Amniotic stem cell (primary cell): ENCODE data around the gene NUMA1.

Experiments used
- DNase-seq: peaks from one replicate; lab custom pipeline; 2025; lab: John Stamatoyannopoulos, UW

NUMA1 gene

DNA sequence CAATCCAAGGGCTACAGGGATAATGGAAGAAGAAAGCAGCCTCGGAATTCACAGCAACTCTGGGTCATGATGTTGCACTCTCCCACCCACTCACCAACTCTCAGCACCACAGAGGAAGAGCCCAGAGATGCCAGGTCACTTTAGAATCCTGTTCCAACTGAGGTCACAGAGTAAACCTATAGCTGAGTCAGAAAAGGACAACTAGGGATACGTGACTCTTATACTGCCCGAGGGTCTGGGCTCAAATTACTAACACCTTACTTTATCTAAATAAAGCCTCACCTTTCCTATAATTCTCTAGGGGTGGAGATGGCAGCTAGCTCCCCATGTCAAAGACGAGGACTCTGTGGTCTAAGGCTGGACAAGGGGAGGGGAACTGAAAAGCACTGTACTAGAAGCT is 57.0 kb downstream of the NUMA1 start:
- DNase-seq, result no peak

DNA sequence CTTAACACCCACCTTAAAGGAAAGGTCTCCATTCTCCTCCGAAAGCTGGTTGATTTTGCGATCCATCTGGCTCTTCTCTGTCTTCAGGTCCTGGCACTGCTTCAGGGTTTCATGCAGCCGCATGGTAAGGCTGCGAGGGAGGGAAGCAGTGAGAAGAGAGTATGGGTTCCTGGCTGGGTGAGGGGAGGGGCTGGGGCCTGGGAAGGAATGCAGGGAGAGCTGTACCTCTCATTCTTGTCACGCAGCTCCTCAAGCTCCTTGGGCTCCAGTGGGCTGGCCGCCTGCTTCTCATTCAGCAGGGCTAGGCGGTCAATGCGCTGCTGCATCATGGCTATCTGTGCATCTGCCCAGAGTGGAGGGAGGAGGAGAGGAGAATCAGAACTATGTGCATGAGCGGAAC is 62.2 kb downstream of the NUMA1 start:
- no peak for DNase-seq

DNA sequence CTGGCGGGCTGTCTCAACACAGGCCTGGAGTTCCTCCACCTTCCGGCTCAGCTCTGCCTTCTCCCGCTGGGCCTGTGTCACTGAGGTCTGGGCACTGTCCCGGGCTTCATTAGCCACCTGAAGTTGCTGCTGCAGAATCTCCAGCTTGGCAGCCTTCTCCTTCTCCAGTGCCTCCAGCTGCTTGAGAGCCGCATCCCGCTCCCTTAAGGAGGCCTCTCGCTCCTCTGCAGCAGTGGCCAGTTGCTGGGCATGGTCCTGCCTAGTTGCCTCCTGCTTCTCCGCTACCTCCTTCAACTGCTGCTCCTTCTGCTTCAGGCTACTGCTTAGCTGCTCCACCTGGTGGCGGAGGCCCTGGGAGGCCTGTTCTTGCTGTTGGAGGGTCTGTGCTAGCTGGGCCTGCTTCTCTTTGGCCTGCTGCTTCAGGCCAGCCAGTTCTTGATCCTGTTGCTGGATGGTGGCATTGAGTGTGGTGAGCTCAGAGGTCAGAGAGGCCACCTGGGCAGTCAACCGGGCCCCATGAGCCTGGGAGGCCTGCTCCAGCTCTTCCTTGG is 64.8 kb downstream of the NUMA1 start:
- no peak for DNase-seq

DNA sequence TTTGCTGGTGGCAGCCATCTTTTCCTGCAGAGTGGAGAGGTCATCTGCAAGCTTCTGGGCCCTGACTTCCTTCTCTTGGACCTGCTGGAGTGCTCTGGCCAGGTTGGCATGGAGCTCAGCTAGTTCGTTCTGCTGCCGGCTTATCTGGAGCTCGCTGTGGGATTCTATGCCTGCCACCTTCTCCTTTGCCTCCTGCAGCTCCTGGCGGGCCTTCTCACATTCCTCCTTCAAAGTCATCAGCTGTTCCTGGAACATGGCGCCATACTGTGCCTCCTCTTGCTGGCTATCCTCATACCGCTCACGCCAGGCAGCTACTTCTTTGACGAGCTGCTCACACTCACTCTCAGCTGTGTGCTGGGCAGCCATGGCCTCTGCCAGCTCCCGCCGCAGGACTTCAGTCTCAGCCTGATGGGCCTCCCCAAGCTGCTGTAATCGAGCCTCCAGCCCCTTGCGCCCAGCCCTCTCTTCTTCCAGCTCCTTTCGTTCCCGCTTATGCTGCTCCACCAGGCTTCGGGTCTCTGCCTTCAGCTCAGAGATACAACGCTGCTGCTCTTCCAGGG is 65.5 kb downstream of the NUMA1 start:
- DNase-seq, result no peak

DNA sequence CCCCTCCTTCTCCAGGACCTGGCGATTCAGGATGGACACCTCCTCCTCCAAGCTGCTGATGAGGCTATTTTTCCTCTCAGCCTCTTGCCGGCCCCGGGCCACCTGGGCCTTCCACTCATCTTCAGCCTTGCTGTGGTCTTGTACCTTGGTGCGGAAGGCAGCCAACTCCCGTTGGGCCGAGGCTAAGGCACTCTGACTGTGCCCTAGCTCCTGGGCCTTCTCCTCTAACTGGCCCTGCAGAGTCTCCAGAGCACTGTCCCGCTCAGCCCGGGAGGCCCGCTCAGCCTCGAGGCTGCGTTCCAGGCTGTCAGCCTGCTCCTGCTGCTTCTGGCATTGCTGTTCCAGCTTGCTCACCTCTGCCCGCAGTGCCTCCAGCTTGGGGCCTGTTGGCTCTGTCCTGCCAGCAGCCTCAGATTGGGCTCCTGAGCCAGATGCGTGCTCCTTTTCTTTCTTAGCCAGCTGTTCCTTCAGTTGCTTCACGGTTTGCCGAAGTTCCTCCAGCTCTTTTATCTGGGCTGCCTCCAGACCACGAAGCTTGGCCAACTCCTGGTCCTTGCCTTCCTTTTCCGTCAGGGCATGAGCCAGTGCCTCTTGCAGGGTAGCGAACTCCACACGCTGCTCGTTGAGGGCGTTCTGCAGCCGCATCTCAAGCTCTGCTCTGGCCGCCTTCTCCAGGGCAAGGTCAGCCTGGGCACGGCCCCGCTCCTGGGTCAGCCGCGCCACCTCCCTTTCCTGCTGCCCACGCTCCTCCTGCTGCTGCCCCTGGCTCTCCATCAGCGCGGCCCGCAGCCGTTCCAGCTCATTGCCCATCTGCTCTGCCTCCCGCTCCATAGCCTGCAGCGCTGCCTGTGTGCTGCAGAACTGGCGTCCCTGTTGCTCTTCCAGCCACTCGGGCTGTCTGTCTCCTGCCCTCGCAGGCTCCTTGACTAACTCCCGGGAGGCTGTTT is 66.3 kb downstream of the NUMA1 start:
- DNase-seq, result no peak

DNA sequence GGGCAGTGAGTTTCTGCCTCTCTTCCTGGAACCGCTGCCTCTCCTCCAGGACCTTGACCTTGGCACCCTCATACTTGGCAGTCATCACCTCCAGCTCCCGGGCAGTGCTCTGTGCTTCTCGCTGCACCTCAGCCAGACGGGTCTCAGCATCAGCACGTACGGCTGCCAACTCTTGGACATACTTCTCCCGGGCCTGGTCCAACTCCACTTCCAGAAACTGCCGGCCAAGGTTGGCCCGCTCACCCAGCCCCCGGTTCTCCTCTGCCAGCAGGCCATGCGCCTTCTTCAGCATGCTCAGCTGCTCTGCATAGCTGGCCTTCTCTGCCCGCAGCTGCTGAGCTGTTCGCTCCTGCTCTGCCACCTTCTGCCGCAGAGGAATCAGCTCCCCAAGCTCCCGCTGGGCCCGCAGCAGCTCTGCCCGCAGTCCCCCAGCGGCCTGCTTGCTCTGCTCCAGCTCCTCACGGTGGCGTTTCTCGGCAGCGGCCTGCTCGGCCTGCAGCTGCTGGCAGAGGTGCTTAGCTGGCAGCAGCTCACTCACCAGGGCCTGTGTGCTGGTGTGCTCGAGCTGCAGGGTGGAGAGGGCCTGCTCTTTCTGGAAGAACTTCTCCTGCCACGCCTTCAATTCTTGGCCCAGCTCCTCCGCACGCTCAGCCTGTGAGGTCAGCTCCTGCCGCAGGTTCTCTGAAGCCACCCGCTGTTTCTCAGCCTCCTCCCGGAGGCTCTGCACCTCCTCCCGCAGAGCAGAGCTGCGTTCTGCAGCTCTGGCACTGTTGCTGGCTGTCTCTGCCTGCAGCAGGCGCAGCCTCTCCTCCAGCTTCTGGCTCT is 67.2 kb downstream of the NUMA1 start:
- DNase-seq, result no peak

DNA sequence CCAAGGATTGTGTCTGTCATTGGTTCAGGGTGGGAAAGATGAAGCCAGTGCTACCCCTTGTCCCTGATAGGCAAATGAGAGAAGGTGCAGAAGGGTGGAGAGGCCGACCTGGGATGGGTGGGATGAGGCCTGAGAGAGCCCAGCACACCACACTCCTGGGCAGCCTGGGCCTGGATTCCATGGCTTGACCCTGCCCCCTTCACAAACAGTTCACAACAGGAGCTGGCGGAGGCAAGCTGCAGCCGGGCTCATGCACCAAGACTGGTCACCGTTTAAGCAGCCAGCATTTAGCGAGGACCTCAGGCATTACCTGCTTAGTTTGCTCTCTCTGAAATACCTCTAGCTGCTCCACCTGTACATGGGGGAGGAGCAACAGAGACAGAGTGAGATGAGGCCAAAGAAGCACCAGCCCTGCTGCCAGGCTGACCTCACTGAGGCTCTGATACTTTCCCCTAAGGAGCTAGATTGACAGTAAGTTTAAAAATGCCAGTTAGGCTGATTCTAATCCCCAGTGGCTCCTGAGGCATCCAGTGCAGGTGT is 68.2 kb downstream of the NUMA1 start:
- no peak for DNase-seq

DNA sequence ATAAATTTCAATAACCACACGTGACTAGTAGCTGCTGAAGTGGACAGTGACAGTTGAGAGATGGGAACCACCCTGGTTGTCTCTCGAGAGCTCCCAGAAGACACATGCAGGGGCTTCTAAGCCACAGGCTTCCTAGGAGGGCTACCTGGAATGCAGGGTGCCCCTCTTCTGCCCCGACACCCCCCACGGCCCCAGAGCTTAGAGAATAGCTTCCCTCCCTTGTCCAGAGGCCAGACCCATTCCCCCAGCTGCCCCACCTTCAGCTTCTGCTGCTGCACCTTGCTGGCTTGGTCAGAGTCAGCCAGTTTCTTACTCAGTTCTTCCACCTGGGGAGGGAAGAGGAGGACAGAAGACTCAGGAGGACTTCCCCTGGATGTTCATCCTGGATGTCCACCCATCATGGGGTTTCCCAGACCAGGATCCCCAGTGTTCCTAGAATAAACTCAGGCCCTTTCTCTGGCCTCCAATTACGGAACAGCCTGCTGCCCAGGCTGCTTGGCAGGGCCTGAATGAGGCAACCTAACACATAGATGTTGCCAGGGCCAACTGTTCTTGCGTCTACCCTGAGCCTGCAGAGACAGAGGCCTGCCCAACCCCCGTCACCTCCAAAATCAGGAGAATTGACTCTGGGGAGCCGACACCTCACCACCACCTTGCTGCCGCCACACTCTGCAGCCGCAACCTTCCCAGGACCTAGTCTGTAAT is 69.7 kb downstream of the NUMA1 start:
- no peak for DNase-seq

DNA sequence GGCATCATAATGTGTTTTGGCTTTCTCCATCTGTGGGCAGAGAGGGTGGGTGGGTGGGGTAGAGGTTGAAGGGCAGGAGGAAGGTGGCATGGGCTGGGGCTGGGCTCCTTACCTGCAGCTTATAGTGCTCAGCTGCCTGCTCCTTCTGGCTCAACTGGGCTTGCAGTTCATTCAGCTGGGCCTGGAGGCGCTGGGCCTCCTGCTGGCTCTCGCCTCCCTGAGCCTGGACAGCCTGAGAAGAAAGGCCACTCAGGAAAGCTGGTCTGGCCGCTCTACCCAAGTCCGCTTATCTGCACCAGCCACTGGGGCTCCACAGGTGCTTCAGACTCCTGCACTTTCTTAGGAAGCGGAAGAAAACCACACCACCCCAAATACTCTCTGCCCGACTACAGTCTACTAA is 71.2 kb downstream of the NUMA1 start:
- no peak for DNase-seq

DNA sequence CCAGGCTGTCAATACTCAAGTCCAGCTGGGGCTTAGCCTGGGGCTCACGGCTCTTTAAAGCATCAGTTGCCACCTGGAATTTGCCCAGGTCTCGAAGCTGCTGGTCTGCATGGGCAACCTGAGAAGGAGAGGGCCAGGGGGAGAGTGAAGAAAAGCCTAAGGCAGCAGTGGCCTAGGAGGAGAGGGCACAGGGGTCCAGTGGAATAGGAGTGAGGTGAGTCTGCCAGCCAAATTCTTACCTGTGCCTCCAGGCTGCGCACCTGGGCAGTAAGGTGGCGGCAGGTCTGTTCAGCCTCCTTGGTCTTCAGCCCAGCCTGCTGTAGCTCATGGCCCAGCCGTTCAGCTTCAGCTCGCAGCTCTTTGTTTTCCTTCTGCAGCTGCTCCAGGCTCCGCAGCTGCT is 71.6 kb downstream of the NUMA1 start:
- no peak for DNase-seq

DNA sequence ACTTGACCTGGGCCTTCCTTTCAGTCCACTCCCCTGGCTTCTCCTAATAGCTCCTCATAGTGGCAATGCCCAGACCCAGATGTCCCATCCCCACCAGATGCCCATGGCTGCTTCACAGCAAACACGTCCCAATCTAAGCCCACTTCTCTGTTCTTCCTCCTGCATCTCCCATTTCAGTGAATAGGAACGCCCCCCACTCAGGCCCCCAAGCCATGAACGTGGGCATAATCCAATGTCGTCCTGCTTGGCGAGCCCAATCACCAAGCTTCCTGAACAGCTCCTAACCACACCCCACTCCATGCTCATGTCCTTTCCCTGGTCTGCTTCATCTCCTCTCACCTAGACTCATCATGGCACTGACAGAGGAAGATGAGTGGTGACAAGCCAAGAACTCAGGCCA is 72.8 kb downstream of the NUMA1 start:
- no peak for DNase-seq

DNA sequence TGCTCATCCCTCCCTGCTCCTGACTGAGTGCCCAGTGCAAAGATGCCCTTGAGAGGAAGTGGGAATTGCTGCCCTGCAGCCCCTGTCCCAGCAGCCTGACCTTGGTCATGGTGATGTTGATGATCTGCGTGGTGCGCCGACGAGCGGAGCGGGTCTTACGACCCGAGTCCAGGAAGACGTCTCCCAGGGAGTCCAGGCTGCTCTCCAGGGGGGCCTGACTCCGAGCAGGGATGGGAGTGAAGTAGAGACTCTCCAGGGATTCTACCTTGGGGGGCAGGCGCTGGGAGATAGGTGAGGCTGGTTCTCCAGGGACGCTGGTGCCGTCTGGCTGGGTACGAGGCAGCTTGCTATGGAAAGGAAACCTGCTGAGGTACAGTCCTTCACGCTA is 73.3 kb downstream of the NUMA1 start:
- DNase-seq, result no peak

DNA sequence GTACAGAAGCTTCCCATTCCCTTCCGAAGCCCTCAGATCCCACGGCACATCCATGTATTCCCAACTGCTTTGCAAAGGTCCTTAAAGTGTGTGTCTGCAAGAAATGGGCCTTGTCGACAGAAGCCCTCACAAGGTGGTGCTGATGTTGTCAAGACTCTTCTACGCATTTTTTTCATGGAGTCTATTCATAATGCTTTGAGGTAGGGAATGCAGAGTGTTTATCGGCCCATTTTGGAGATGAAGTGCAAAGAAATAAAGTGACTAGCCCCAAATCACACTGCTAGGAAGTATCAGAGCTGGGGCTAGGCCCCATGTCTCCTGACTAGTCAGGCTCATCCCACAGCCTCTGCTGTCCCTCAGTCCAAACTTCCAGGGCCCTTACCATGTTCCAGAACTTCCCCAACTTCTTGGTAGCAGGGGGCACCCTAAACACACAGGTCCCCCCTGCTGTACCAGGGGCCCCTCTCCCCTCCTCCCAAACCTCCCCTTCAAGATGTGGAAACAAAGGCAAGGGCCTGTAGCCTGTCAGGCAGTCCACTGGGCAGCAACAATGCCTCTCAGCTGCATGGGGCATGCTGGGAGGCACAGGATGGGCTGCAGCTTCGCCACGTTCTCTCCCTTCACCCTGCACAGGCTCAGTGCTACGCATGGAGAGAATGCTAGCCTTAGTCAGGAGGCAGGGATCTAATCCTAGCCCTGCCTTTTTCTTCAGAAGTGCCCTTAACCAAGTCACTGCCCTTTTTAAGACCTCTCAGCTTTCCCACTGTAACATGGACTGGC is 73.8 kb downstream of the NUMA1 start:
- DNase-seq, result no peak

DNA sequence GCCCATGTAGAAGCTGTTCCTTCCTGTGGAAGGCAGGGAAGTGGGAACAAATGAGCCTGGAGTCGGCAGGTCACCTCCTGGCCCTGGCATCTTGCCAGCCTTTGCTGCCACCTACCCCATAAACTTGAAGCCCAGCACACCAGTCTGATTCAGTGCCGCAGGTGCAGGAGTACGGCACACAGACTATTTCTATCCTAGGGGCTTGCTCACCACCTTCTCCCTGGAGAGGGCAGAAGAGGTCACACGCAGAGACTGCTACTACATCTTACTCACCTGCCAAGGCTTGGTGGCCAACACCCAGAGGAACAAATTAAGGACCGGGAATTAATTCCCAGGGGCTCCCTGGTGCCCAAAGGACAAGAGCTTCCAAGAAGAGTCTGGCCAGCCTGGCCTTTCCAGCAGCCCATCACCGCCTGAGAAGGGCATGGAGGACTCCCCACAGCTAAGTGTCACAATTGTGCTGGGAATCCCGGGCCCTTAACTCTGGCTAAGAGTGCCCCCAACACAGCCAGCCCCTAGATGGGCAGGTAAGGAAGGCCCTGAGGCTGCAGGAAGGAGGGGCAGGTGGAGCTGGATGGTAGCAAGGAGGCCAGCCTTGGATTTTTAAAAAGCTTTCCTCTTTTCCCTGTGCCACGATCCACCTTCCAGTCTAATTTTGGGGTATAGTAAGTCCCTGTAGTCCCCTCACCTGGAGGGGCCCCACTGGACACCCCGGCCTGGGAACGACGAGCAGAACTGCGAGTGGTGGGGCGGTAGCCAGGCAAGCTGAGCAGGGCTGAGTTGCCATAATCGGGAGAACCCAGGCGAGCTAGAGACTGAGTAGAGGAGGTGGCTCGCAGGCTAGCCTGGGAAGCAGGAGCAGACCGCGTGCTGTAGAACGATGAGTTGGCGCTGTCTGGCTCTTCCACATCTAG is 74.7 kb downstream of the NUMA1 start:
- DNase-seq, result no peak

DNA sequence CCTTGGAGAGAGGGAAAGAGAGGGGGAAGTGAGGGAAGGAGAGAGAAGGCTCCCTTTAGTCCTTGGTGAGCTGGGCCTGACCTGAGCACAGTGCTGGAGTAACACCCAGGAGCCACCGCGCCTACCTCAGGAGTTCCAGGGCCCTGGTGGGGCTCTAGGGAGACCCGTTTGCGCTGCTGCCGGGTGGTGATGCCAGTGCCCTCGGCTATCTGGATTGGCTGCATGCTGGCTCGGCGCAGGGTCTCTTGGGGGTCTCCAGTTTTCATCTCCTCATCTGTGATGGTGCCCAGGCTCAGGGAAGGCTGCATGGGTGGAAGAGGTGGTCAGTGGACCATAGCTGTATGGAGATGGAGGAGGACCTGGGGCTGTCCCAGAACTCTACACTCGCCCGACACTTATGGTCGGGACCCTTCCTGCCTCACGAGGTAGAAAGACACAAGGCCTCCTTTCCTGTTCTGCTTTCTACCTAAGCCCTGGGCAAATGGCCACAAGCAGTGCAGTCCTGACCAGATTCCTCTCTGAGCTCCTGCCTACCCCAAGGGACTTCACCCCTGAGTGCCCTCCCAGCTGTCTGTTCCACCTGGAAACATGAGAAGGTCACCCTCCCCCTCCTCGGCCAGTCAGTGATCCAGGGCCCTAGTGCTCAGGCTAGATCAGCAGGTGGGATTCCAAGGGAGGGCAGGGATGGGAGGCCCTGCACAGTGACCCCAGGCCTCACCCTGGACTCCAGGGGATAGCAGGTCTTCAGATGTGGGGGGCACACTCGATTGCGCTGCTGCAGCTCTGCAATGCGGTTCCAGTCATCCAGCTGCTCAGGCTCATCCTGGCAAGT is 75.6 kb downstream of the NUMA1 start:
- DNase-seq, result no peak

DNA sequence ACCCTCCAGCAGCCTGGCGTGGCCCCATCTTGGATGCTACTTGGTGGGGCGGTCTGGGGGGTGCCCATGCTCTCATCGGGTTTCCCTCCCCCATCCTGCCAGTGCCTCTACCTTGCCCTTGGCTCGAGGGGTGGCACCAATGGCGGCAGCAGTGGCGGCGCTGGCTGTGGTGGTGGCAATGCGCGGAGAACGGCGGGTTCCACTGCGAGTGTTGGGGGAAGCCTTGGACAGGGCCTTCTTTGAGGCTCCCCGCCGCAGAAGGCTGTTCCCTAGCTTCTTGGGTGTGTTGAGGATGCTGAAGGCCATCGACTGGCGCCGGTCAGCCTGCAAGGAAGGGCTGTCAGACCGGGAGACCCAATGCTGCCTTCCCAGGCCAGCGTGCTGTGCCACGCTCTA is 76.6 kb downstream of the NUMA1 start:
- DNase-seq, result no peak

DNA sequence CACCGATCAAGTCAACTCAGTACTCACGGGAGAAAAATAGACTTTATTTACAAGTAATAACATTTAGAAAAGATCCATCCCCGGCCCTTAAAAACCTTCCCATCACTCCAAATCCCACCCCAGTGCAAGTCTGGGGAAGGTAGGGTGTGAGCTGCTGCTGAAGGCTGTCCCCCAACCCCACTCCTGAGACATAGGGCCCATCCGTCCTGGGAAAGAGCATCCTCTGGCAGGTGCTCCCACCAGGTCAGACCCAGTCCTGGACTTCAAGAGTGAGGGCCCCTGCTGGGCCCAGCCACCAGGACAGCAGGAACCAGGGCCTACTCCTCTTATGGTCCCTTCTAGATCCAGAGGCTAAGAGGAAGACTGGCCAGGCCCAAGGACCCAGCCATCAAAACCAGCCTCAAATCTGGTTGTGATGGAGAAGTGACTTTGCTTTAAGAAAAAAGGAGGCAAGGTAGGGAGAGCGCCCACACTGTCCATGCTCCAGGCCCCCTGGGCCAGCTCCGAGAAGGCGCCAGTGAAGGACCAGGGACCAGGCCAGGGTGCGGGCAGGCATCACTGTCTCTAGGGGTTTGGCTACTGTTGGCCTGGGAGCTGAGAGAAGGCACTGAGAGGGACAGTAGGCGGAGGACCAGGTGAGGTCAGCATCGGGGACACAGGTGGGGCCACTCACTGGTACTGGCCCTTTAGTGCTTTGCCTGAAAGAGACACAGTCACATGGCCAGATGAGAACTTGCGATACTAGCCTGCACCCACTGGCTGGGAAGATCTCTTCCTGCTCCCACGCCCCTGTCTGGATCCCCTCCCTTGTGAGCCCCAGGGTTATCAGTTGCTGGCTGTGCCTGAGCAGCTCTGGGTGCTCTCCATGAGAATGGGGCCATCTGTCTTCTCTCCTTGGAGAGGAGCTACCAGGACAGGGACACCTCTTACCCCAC is 77.2 kb downstream of the NUMA1 start:
- no peak for DNase-seq
